ENCODE measurements around the gene XYLT2. TPM values are rescaled to one million over a fixed set of nuclear protein-coding genes. Genes with fewer than 3 reads are reported as not detected.
A peak's percentile ranks its signal among the peaks of the same experiment; 100 is the strongest.

The XYLT2 gene
- total and polyA plus RNA-seq, 10 of the 15 experiments (the other 5 are each of a cell fraction or from before 2014, with no cell fraction given), result 0.82 to 20.6 (median 13.0) TPM

- TF ChIP-seq RELB (IDR thresholded peaks at IDR 0.05; ENCODE audit: low read depth) (peak; percentile 84), PBX3 (IDR thresholded peaks at IDR 0.05; ENCODE audit: insufficient replicate concordance, low read depth, low read length) (no peak), ATF2 (IDR thresholded peaks at IDR 0.05; ENCODE audit: low read length) (peak; percentile 44; the same call in 1 of the 2 replicates), REST (IDR thresholded peaks at IDR 0.05; ENCODE audit: low read depth, low read length) (no peak), PML (IDR thresholded peaks at IDR 0.05; ENCODE audit: low read length) (no peak), IKZF2 (IDR thresholded peaks at IDR 0.05) (peak; percentile 91 to 92), NRF1 (conservative IDR thresholded peaks at IDR 0.05; ENCODE audit: low read depth, low read length) (no peak), WRNIP1 (IDR thresholded peaks at IDR 0.05; ENCODE audit: borderline replicate concordance, low read depth, low read length) (no peak), MLLT1 (IDR thresholded peaks at IDR 0.05) (0 out of 2 replicates have a peak, but pooled peaks have one; percentile 34), JUNB (IDR thresholded peaks at IDR 0.05) (peak; percentile 49; the same call in 1 of the 2 replicates), KDM1A (IDR thresholded peaks at IDR 0.05; ENCODE audit: borderline replicate concordance) (no peak), SREBF2 (IDR thresholded peaks at IDR 0.05; ENCODE audit: low read length) (no peak), EP300 (IDR thresholded peaks at IDR 0.05; ENCODE audit: borderline replicate concordance in 1 of 2, control insufficient read depth in 1 of 2, low read depth in 2 of 2, low read length in 2 of 2) (peak in 1 of 2 experiments; percentile 59; a peak in 1 of 4 replicates), USF2 (IDR thresholded peaks at IDR 0.05; ENCODE audit: borderline replicate concordance, low read depth, low read length) (no peak), DPF2 (IDR thresholded peaks at IDR 0.05) (peak; percentile 84), ZBTB33 (IDR thresholded peaks at IDR 0.05) (no peak), BMI1 (IDR thresholded peaks at IDR 0.05; ENCODE audit: borderline replicate concordance) (peak; percentile 39; the same call in 1 of the 2 replicates)
Measured at GRCh38 chr17:50326831-50327364, 19.0 kb upstream of the XYLT2 start (continued).

Measured in GM12878 (cell line).